Medulla oblongata (tissue), 1 donor: ENCODE data around the gene DLD.
"Not testable (repeated sequence)": the region's sequence is repeated elsewhere in the genome, so short reads cannot be mapped to it uniquely, and the experiment has no call there.

Experiments
- DNase-seq: peaks from one replicate; pipeline ENCODE4 v3.0.0-alpha.2; 2015; ENCODE audit errors: extremely low spot score

Gene DLD

DNA sequence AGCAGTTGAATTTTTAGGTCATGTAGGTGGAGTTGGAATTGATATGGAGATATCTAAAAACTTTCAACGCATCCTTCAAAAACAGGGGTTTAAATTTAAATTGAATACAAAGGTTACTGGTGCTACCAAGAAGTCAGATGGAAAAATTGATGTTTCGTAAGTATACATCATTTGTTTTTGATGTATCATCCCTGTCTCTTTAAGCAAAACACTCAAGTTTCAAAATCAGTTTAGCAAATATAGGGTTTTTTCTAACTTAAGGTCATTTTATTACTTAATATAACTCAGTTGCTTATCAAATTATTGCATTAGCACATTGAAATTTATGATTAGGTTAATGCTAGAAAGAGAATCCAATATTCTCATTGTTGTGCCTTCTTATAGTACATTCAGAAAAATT is 24.6 kb downstream of the DLD start:
- DNase-seq, result no peak

DNA sequence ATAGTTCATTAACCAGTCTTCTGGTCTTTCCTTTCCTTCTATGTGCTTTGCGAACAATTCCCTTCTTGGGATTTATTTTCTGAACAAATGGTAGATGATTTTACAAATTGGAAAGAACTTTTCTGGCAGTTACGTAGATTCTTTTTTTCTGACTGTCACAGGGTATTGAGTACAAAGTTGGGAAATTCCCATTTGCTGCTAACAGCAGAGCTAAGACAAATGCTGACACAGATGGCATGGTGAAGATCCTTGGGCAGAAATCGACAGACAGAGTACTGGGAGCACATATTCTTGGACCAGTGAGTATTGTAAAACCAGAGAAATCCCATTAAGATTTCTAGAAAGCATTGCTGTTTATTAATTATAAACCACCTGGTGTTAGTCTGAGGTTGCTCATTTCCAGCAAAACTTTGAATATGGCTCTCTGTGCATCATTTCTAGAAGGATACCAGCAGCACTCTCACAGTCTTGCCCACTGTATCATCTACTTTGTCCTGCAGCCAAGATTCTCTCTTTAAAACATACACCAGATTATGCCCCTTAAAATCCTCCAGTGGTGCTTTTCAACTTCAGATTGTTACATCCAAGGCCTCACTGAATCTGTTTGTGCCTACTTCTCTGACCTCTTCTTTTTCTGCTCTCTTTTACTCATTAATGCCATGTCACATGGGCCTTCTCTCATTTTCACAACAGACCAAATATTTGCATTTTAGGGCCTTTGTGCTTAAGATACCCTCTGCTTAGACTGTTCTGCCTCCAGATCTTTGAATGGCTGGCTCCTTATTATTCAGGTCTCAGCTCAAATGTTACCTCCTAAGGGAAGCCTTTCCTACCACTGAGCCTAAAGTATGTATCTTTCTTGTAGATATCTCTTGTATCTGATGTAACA is 27.0 kb downstream of the DLD start:
- no peak for DNase-seq

DNA sequence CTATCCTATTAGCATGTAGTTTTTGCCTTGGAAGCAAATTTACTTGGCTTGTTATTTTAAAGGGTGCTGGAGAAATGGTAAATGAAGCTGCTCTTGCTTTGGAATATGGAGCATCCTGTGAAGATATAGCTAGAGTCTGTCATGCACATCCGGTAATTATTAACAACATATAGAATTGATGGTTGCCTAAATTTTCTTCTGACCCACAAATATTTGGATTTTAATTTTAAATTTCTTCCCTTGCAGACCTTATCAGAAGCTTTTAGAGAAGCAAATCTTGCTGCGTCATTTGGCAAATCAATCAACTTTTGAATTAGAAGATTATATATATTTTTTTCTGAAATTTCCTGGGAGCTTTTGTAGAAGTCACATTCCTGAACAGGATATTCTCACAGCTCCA is 28.0 kb downstream of the DLD start:
- DNase-seq, result no peak

DNA sequence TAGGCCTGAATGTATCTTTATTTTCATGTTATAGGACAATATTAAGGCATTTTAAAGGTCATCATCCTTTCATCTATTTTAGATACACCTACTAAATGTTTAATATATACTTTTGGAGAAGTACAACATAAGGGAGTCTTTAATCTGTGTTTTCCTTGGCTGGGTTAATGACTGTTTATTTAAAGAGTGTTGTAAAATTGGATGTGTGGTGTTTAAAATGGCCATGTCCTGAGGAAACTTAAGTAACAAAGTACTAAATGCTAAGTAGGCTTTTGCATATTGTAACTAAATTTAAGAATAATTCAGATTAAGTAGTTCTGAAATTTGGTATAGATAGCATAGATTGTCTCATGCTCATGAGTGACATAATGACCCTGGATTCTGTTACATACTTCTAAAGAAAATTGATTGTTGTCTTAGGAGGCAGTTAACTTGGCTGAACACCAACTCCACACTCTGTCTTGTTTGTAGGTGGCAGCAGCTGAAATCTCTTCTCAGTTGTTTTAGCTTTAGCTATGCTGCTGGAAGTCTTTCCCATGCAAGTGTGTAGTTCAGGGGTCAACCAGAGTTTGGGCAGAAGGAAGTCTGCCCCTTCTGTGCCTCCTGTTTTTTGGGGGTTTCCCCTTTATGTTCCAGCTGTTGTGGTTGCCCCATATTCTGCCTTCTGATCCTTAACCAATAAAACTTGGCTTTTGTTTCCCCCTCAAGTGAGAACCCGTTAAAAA is 29.2 kb downstream of the DLD start:
- DNase-seq, result no peak

DNA sequence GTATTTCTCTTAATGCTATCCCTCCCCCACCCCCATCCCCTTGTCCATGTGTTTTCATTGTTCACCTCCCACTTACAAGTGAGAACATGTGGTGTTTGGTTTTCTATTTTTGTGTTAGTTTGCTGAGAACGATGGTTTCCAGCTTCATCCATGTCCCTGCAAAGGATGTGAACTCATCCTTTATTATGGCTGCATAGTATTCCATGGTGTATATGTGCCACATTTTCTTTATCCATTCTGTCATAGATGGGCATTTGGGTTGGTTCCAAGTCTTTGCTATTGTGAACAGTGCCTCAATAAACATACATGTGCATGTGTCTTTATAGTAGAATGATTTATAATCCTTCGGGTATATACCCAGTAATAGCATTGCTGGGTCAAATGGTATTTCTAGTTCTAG is 30.8 kb downstream of the DLD start:
- DNase-seq, result not testable (repeated sequence)

DNA sequence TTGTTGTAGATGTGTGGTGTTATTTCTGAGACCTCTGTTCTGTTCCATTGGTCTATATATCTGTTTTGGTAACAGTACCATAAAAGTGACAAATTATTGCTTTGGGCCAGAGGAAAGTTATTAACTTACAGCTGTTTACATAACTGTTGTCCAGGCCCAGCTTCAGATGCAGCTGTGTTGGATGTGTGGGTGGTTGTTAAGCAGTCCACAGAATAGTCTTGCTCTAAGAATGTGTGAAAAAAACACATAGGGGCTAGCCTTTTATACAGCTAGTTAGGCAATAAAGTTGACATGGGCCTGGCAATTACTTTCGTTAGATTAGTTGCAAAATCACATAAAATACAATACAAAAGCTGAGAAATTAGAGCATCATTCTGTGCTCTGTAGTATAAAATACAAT is 31.9 kb downstream of the DLD start:
- no peak for DNase-seq

DNA sequence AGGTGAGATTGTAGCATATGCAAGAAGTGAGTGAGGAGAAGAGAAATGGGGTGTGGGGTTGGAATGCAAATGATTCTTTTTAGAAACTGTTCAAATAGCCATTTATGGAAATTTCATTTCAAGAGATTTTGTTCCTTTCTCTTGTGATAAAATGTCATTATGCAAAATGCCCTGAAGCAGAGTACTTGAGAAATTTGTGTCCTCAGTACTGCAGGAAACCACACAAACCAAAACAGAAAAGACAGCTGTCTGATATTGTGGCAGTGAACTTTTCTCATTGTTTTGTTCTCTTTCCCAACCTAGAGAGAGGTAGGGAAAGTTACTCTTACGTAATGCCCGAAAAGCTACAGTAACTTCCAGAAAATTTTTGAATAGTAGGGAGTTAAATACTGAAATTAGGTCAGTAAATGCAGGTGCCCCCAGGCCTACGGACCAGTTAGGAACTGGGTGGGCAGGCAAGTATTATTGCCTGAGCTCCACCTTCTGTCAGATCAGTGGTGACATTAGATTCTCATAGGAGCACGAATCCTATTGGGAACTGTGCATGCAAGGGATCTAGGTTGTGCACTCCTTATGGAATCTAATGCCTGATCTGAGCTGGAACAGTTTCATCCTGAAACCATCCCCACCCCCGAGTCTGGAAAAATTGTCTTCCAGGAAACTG is 34.0 kb downstream of the DLD start:
- no peak for DNase-seq

DNA sequence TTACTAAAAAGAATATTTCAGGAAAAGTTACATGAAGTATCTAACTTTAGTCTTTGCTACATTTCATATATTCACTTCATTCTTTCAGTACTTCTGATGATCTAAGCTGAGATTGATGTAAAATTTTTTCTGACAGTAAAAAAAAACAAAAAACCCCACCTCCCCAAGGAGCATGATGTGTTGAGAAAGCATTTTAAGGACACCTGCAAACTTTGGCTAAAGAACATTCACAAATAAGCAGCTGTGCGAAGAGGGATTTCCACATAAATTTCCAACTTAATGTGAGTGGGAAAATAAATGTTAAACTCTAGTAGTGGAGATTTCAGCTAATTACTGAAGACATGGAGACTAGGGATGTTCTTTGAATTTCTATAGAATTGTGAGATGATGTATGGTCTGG is 35.5 kb downstream of the DLD start:
- no peak for DNase-seq

DNA sequence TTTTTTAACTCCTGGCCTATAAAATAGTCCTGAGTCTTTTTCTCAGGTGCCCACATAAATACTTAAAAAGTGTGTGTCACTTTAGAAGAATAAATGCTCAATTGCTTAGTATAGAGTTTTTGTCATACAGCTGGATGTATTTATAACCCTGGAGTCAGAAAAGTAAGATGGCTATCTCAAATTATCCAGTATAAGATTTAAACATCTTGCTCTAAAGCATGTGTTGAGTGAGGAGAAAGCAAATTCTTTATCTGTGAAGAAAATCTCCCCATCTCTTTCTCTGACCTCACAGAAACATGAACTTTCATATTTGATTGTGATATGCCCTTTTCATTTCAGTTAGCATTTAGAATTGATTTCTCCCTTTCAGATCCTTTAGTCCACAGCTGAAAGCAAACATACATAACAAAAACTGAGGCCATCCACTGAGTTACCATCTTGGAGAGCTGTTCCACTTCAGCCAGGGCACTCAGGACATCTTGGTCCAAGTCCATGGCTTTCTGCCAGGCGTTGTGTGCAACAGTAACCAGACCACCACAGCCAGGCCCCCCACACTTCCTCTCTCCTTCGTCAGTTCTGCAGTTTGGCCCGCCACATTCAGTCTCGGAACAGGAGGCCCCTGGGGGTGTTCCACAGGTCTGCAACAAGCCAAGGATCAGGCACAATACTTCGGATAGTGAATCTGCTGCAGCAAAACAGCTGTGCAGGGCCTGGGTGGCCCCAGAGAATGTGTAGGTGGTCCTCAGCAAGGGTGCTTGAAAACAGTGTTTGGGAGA is 40.9 kb downstream of the DLD start:
- no peak for DNase-seq

DNA sequence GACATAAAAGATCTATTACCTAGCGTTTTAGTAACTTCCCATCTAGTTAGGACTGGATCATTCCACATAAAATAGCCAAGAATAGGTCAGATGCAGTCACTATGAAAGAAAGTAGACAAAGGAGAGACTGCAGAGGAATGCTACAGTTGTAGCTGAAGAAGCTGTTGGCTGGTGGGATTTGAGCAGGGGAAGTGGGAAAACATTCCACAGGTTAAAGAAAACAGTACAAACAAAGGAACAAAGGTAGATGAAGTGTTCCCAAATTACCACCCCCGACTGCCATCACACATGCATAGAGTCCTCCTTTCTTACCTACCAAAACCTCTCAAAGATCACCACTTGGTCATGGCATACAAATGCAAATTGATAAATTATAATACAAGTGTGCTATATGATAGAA is 41.8 kb downstream of the DLD start:
- no peak for DNase-seq

DNA sequence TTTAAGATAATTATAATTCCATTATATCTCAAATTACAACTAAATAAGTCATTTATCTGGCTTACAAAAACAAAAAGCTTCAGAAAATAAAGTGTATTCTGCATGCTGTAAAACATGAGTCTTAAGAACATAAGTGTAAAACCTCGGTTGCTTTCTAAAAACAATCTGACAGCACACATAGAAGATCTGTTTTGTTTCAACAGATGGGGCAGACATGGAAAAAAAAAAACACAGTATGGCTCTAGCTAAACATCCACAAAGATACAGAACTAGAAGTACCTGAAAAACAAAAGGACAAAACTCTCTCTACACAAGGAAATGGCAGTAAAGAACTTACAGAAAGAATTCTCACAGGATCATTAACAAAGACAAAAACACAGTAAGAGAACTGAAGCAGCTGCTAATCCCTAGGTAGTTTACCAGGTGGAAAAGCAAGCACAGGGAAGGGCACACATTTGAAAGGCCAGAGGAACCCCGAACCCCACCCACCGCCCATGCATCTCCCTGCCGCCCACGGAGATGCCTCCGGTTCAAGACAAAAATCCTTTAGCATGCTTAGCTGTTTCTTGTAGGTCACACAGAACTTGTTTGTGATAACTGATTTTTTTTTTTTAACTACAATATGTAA is 42.5 kb downstream of the DLD start:
- no peak for DNase-seq

DNA sequence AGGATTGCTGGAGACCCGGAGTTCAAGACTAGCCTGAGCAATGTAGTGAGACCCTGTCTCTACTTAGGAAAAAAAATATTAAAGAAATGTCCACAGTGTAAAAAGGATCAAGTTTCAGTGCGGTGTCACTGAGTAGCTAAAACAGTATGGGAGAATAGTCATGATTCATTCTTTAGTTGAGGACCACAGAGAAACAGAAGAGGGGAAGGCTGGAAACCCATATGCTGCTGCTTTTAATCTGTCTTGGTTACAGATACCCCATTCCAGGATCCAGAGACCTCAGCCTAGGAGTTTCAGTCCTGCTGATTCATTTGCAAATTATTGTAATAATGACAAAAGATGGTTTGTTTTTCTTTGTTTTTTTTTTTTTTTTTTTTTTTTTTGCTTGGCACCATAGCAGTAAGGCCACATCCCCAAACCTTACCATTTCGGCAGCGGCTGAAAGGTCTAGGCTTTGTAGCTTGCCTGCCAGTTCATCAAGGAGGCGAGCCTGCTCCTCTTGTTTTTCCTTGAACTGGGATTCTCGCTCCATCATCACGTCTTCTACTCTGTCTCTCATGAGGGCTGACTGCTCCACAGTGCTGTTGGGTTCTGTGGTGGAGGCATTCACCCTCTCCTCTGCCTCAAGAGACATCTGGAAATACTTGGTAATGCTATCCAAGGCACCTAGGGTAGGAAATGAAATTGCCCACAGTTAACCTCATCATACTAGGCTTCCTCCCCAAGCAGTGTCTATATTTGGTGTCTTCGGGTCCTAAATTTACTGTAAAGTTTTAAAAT is 44.2 kb downstream of the DLD start:
- no peak for DNase-seq

DNA sequence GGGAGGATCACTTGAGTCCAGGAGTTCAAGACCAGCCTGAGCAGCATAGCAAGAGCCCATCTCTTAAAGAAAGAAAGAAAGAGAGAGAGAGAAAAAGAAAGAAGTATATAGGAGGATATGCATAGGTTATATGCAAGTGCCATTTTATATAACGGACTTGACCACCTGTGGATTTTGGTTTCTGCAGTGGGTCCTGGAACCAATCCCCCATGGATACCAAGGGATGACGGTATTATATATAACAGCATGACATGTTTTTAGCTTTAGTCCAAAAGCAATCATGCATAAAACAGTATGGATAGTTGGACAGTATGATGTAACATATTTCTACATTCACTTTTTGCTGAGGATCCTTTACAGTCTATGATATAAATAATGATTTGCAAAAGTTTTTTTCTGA is 45.3 kb downstream of the DLD start:
- no peak for DNase-seq

DNA sequence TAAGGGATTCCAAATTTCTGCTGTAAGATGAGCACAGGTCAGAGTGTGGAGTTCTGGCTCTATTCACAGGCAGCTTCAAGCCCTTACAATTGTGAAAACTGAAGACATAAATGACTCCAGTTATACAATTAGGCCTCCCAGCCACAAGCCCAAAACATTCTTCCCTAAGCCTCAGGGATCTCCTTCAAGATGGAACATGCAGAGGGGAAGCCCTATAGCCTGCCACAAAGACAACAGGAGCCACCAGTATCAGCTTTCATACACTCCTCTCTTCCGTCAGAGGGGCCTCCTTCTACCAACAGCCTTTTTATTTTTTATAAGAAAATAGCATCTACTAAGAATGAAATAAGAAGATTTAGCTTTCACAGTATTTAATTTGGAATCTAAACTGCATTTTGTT is 46.5 kb downstream of the DLD start:
- no peak for DNase-seq

DNA sequence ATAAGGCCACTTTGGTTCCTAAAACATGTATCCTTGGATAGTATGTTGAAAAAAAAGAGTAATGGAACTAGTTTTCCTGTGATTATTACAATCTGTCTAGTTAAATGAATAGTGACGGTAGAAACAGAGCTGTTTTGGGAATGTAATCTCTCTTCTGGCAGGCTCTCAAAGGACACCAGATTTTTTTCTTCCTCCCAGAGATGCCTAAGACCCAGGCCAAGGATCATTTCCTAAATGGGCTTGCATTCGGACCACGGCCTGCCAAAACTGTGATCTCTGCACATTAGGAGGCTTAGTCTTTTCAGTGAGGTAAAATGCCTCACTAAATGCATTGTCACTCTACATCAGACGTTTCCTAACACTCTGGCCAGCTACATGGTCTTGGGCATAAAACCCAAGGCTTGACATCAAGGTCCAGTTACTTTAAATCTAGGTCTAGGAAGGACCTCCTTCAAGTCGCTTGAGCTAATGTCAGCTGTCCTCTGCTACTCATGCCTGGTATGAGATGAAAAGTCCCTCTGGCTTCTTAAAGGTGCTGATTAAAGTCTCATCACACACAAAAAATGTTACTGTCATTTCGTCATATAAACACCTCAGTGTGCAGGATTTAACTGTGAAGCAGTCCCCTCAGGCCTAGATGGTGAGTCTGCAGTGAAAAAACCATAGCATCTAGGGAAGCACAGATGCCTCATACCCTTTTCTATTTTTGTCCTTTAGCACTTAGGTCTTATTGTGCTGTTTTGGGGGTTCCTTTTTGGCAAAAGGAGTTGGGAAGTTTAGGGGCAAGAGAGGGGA is 47.7 kb downstream of the DLD start:
- no peak for DNase-seq

DNA sequence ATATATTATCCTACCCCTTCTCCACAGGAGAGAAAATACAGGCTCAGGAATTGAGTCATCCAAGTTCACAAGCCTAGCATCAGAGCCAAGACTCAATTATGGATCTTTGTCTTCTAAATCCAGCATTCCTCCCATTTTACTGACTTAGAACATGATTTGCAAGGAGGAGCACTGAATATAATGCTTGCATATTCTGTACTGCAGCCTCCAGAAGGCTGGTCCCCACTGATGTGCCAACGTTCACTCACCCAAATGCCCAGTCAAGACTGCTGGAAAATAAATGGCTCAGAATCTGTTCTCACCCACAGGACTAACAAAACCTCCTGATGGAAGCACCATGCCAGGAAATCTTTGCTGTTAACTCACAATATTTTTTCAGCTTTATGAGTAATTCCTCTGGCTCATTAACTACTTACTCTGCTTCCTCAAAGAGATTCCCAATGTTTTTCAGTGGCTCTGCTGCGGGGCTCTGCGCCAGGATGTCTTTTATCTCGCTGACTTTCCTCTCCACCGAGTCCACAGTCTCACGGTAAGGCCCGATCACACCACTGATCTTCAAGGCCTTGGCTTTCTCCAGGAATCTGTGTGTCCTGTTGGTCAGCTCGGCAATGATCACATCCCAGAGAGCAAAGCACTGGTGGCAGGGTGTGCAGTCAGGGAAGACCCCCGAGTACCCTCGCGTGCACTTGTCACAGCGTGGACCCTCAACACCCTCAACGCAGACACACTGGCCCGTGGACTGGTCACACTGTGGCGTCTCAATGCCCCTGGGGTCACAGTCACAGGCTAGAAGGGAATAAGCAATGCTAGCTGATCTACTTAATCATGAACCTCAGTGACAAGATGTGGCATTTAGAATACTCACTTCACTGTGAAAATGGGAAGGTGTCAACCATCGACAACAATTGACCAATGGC is 48.8 kb downstream of the DLD start:
- DNase-seq, result no peak

DNA sequence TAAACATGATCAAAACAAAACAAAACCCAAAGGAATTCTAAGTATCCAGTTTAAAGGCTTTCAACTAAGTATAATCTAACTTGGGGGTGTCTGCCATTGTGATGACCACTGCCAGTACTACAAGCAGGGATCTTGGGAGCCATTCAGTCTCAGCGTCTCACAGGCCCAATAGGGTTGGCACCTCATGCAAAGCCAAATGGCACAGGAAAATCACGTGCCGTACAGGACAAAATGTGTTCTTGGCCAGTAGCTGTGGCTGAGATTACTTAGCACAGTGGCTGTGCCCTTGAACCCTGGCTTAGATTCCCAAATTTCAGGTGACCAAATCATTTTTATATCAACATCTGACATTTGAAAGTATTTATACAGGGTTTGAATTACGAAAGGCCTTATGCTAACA is 50.0 kb downstream of the DLD start:
- DNase-seq, result no peak

DNA sequence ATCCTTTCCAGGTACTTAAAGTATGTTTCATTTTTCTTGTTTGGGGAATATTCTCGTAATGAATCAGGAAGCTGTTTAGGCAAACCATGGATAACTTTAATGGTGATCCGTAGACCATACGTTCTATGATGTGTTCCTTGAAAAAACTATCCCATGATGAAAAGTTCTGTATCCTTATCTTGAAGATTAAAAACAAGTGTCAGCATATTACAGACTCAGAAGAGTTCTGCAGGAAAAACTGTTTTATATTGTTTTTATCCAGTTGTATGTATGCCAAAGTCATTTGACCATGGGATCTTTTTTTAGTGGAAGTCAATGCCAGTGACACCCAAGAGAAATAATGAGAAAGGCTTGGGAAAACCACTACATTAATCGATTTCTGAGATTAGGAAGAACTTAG is 52.0 kb downstream of the DLD start:
- DNase-seq, result no peak
